ENCODE results near the gene USP21. TPM values are rescaled to one million over a fixed set of nuclear protein-coding genes. Genes with fewer than 3 reads are reported as not detected.

USP21 gene
- total and polyA plus RNA-seq, 9 of the 15 experiments (the other 6 are each of a cell fraction or from before 2014, with no cell fraction given) = 4.9 to 52.4 (median 21.6) TPM

- no peaks in the 10 kb centered on the region for H4K20me1 ChIP-seq (replicated peaks; ENCODE audit: control insufficient read depth, insufficient read depth, low read length)
- H3K4me1 ChIP-seq (replicated peaks in 1 of 2; ENCODE audit: control insufficient read depth in 2 of 2, insufficient read depth in 2 of 2, low read length in 2 of 2) = peaks cover 52 to 59% of the 10 kb centered on the region in 2 experiments
- FAIRE-seq (no peak), ATAC-seq (no peak), DNase-seq (ENCODE audit: extremely low read depth in 1 of 4, low spot score in 3 of 4) (no peak)
- WGBS (ENCODE audit: insufficient coverage, low coverage, missing lambda C conversion rate) = 96% methylated on average over 7 of the region's 7 CpGs
- H3K27me3 ChIP-seq (ENCODE audit: control insufficient read depth in 2 of 2, insufficient read depth in 2 of 2, low read length in 2 of 2) = no peaks in the 10 kb centered on the region
- in situ Hi-C loops (cut with MboI) (no loop called here), intact Hi-C loops (cut with micrococcal nuclease) (no loop called here)
- H3K27ac ChIP-seq (ENCODE audit: extremely low read depth, low read depth, low read length) = no peak overlapping the region
- ChIA-PET CTCF (ENCODE audit: low intra/inter-chr PET ratio) (interaction anchor here (0.5 kb wide), 1 partner anchor 177 kb away, joined by 3 read pairs; no protein-coding TSS in a partner anchor), POLR2A (no interaction called here)
- H3K79me2 ChIP-seq (ENCODE audit: control insufficient read depth, insufficient read depth, low read length) = no peaks in the 10 kb centered on the region
- H3K9ac ChIP-seq (ENCODE audit: insufficient read depth in 1 of 2, low read depth in 2 of 2, low read length in 2 of 2) = no peak overlapping the region
- no peak overlapping the region for H3K4me2 ChIP-seq (ENCODE audit: insufficient read depth, low read length)
- no peak overlapping the region for H3K4me3 ChIP-seq
- H2AFZ ChIP-seq (ENCODE audit: low read depth, low read length) = no peak overlapping the region
- H3K9me3 ChIP-seq (replicated peaks; ENCODE audit: control insufficient read depth, insufficient read depth, low read depth, low read length) = no peaks in the 10 kb centered on the region
- H3K36me3 ChIP-seq (ENCODE audit: control insufficient read depth, insufficient read depth, low read length) = no peaks in the 10 kb centered on the region
- H3K9me1 ChIP-seq (ENCODE audit: control insufficient read depth, insufficient read depth, low read length) = no peaks in the 10 kb centered on the region
- BruUV-seq (replicated peaks) = no TSS peak
- TF ChIP-seq SAFB2 (IDR thresholded peaks at IDR 0.05; ENCODE audit: borderline replicate concordance, low read depth, low read length, severe bottlenecking) (no peak), REST (IDR thresholded peaks at IDR 0.05; ENCODE audit: borderline replicate concordance) (no peak), REST (CRISPR knock-in tag; IDR thresholded peaks at IDR 0.05; ENCODE audit: low read depth) (no peak), ILF3 (IDR thresholded peaks at IDR 0.05; ENCODE audit: borderline replicate concordance) (no peak), MITF (IDR thresholded peaks at IDR 0.05) (no peak), FOXP1 (CRISPR knock-in tag; IDR thresholded peaks at IDR 0.05) (no peak), ARNT (IDR thresholded peaks at IDR 0.05) (no peak)
- TF ChIP-seq, protein P1, sequence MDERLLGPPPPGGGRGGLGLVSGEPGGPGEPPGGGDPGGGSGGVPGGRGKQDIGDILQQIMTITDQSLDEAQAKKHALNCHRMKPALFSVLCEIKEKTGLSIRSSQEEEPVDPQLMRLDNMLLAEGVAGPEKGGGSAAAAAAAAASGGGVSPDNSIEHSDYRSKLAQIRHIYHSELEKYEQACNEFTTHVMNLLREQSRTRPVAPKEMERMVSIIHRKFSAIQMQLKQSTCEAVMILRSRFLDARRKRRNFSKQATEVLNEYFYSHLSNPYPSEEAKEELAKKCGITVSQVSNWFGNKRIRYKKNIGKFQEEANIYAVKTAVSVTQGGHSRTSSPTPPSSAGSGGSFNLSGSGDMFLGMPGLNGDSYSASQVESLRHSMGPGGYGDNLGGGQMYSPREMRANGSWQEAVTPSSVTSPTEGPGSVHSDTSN (CRISPR knock-in tag; IDR thresholded peaks at IDR 0.05; ENCODE audit: low read depth) = no peak
- TF ChIP-seq, protein P1 (tag; conservative IDR thresholded peaks at IDR 0.05; ENCODE audit: low read depth) = no peak
These were observed 36.8 kb downstream of the USP21 start for GRCh38 chr1:161196111-161196510.
